Measurements from ENCODE around the gene LRMDA. TPM values are rescaled to one million over a fixed set of nuclear protein-coding genes. Genes with fewer than 3 reads are reported as not detected.

LRMDA gene
- total RNA-seq, 1 experiment from 2014 or later, result 0.10 TPM

DNA sequence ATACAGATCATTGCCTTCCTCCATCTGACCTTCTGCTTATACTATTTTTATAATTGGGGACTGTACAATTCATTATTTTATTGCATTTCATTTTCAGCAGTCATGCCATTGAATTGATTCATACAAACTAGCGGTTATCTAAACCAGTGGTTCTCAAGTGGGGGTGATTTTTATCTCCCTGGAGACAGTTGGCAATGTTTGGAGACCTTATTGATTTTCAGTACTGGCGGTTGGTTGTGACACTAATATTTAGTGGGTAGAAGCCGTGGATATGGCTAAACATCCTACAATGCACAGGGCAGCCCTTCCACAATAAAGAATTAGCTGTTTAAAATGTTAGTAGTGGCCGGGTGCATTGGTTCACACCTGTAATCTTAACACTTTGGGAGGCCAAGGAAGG, 765.9 kb downstream of the LRMDA start:
- no peak for DNase-seq (ENCODE audit: low spot score)

DNA sequence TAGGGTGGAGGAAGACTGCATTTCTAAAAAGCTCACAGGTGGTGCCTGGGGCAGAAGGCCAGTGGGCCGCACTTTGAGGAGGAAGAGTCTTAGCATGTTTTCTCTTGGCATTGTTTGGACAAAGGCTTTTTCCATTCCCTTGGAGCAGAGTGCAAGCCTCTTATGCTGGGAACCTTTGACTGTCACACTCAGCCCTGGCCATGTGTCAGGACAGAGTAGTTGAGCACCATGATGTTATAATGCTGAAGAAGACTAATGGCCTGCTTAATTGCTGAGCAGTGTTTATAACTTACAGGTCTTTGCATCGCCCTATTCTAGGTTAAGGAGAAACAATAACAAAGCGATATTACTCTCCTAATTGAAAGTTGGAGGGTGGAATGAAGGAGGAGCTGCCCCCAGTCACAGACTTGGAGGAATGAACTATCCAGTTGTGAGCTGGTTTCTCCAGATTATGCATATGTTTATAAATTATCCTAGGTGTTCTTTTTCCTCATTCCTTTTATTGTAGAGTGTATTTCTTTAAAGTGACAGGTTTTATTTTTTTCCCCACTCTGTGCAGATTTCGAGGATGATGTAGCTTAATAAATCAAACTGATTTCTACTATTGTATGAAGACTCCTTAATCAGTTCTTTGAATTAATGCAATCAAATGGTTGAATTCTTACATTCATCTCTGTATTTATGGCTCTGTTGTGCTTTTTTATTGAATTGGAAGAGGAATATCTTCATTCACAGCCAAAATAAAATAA, 767.0 kb downstream of the LRMDA start:
- DNase-seq (ENCODE audit: low spot score), result no peak

DNA sequence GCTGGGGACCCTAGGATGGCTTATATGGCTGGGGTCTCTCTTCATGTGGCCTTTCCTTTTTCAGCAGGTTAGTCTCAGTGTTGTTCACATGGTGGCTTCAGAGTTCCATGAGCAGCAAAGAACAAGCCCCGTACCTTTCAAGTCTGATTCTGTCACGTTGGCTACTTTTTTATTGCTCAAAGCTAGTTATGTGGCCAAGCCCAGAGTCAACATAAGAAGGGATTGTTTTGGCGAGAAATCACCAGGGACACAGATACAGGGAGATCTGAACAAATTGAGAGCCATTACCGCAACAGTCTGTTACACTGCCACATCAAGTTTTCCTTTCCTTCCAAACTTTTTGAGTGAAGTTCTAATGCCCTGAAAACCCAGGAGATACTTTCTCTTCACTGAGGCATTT, 770.5 kb downstream of the LRMDA start:
- no peak for DNase-seq (ENCODE audit: low spot score)

DNA sequence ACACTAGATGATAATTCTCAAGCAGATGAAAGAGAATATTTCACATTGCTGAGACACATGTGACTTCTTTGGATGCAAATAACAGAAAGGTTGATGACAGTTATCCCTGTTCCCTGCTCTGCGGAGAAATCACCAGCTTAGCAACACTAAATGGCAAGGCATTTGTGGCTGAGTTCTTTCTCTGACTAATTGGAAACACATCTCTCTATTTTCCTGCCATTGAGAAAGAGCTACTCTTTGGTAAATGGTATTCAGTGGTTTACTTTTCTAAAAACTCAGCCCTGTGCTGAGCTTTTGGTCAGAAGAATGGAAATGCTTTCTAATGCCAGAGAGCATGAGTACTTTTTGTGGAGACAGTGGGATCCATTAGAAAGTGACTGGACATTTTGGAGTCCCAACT, 771.4 kb downstream of the LRMDA start:
- no peak for DNase-seq (ENCODE audit: low spot score)

DNA sequence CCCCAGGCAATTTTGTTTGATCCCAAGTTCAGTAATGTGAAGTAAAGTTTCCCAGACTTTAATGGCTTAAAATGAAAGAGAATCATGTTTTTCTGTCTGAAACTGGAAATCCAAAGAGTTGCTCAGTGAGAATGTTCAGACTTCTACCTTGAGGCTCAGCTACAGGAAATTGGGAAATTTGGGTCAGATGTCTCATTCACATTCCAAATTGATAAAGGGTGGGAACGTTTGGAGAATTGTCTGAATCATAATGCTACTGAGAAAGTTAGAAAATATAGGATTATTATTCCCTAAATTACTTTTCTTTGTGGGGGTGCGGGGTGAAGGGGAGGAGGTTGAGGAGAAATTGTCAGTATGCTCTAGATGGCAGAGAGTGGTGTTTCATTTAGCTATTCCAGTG, 773.9 kb downstream of the LRMDA start:
- no peak for DNase-seq (ENCODE audit: low spot score)

DNA sequence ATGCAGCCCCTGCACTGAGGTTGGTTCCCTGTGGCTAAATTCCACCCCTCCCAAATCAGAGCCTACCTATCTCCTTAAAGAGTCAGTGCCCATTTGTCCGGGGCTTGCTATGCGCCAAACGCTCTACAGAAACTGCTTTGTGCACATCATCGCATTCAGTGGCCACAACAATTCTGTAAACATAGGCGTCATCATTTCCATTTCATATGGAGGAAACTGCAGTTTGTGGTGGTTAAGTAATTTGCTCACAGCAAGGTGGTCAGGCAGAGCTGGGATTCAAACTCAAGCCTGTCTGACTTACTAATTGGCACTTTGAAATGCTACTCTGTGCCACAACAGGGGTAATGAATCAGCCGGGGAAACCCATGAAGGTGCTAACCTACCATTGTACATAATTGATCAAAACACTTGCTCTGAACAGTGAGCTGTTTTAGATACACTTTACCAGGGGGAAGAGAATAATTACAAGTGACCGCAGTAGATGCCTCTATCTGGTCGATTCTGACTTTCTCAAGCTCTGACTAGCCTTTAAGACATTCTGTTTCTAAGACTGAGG, 775.5 kb downstream of the LRMDA start:
- DNase-seq (ENCODE audit: low spot score), result peak; percentile 83

DNA sequence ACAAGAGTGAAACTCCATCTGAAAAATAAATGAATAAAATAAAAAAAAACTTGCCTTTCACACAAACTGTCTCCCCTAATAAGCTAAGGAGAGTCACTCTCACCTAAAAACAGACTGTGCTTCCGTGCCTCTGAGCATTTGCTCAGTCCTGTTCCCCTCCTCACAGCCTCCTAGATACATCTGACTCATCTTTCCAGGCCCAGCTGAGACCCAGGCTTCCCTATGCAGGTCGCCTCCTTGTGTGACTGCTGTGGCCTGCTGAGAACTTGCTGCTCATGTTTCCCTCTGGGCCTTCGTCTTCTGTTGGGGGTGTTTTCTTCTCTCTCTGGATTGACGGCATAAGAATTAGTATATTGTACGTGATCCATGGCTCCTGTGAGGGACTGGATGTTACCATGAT, 777.7 kb downstream of the LRMDA start:
- no peak for DNase-seq (ENCODE audit: low spot score)

DNA sequence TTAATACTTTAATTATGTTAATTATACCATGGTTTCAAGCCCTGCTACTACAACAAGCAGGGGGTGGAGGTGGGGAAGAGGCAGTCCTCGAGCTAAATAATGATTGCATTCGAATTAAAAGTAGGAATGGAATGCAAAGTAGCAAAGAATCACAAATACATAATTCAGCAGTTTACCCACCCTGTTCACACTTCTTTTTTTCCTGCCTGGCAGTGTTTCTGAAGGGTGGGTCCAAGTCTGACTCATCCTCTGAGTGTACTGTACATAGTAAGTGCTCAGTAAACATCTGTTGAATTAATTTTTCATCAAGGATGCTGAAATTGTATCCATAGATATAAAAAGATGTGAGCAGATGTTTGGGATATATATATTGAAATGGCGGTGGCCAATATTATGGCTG, 778.8 kb downstream of the LRMDA start:
- DNase-seq (ENCODE audit: low spot score), result no peak

DNA sequence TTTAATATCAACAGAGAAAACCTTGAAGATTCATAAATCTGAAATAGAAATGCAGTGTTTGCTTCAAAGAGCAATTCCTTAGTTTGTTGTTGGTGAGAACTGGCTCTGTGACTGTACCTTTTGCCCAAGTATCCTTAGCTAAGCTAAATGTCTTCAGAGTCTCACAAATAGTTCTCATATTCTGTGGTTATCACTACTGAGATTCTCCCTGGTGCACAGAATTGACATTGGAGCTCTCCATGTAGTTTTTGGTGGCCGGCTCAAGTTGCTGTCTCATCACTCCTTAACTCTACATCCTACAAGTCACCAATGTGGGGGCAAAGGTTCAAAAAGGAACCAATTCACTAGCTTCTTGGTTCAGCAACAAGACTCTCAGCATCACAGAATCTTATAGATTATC, 780.3 kb downstream of the LRMDA start:
- DNase-seq (ENCODE audit: low spot score), result no peak

DNA sequence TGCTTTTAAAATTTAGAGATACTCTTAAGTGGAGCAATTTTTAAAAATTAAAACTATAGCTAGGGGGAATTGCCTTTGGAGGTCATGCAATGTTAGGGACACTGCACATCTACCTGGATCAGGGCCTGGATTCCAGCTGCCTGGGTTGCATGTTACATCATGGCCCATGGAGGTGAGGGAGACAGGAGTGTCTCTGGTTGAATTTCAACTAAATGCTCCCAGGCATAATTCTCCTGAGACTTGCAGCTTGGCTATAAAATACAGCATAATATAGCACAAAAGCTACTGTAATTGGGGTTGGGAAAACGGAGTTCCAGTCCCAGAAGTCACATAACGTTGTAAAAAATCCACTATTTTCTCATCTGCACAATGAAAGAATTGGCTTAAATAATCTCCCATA, 782.5 kb downstream of the LRMDA start:
- DNase-seq (ENCODE audit: low spot score), result no peak

DNA sequence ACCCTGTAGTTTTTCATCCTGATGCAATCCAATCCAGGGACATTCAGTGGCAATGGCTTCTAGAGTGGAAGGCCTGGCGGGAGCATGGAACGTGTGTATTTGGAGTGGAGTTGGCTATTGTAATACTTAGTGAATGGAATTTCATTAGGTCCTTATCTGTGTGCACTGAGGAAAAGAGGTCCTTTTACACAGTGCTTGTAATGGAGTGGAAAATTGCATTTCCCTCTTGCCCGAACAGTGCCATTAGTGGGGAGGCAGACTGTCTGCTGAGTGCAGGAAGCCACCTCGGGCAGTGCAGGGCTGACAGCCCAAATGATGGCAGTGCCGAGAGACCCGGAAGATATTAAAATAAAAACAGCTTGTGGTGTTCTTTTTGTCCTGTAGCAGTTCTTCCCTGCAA, 786.6 kb downstream of the LRMDA start:
- no peak for DNase-seq (ENCODE audit: low spot score)

DNA sequence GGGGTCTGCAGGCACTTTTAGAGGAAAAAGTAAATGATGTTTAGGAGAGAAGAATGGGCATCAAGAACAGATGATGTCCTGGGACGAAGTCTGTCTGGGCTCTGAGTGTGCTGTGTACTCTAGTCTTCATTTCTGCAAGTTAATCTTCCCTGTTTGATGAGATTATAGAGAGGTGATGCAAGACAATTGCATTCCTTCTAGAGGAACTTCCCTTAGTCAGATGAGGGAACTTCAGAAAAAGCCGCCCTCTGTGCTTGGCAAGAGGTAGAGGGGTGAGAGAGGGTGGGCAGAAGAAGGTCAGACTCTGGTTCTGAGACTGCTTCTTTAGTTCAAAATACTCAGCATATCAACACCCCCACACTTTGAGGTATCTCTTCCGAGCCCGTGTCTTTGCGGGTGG, 797.9 kb downstream of the LRMDA start:
- DNase-seq (ENCODE audit: low spot score), result no peak

DNA sequence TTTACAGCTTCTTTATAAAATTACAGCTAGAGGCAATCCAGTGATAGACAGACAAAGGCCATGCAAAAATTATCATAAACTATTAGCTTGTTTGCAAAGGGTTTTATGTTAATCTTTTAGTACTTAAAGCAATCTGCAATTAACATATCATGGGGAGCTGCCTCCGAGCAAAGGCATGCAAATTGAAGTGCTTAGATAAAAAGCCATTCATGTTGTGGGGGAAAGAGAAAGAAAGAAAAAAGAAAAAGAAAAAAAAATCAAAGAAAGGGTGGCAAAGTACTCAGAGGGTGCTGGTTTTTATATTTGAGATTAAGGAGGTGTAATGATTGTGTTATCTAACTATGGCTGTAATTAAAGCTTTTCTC, 799.5 kb downstream of the LRMDA start:
- DNase-seq (ENCODE audit: low spot score), result no peak

DNA sequence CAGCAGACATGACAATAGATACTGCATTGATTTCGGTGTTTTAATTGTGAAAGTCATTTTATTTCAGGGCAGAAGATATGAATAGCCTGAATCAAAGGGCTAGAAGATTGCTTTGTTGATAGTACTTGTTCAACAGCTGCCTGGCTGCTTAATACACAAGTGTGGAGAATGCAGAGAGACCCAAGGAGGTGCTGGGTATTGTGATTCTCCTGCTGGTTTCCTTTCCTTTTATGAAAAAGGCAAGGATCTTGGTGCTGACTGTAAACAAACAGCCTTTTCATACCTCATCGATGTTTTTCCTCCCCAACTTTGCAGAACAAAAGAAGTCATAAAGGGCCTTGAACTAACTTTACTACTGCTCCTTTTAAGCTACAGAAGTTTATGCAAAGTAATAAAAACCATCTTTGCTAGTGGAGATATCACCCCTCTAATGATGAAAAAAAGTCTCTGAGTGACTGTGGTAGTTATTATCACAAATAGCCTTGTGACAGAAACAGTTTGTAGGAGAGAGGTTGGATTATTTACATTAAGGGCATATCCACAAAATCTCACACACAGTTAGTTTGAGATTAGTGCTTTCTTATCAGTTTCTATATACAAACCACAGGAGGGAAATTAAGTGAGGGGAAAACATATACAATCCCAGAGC, 800.0 kb downstream of the LRMDA start:
- peak; percentile 13 for DNase-seq (ENCODE audit: low spot score)

DNA sequence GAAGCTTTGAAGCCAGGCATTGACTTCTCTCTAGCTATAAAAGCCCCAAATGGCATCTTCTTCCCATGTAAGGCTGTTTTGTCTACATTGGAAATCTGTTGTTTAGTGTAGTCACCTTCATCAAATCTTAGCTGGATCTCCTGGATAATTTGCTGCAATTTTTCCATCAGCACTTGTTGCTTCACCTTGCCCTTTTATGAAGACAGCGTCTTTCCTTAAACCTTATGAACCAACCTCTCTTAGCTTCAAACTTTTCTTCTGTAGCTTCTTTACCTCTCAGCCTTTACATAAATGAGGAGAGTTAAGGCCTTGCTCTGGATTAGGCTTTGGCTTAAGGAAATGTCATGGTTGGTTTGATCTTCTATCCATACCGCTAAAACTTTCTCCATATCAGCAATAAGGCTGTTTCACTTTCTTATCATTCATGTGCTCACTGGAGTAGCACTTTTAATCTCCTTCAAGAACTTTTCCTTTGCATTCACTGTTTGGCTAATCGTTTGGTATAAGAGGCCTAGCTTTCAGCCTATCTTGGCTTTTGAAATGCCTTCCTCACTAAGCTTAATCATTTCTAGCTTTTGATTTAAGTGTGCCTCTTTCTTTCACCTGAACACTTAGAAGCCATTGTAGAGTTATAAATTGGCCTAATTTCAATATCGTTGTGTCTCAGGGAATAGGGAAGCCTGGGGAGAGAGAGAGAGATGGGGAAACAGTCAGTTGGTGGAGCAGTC, 803.2 kb downstream of the LRMDA start:
- DNase-seq (ENCODE audit: low spot score), result no peak

DNA sequence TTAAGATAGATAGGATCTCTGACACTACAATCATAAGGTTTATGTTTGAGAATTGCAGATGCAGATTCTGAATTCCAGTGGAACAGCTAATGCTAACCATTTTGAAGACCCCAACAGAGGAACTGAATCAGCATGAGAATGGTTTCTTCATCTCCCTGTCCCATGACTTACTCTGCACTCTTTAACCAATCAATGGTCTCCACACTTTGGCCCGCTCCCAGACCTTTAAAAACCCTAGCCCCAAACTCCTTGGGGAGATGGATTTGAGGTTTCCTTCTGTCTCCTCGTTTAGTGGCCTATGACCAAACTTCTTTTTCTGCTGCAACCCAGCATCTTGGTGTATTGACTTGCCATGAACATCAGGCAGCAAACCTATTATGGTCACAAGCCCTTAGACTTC, 804.9 kb downstream of the LRMDA start:
- no peak for DNase-seq (ENCODE audit: low spot score)

DNA sequence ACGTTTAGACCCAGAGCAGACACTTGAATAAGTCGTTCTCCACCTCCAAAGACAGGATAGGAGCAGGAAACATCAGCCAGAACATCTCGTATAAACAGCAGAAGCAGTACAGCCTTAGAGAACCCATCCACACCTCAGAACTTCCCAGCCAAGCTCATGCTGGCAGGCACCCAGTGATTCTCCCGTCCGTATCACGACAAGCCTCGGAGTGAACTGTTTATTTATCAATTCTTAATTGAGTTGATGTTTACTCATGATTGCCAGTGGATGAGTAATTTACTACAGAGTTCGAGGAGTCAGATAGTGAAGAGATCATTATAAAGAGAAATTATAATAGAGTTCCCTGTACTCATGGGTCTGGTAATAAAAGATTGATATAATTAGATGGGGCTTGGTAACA, 811.5 kb downstream of the LRMDA start:
- no peak for DNase-seq (ENCODE audit: low spot score)

DNA sequence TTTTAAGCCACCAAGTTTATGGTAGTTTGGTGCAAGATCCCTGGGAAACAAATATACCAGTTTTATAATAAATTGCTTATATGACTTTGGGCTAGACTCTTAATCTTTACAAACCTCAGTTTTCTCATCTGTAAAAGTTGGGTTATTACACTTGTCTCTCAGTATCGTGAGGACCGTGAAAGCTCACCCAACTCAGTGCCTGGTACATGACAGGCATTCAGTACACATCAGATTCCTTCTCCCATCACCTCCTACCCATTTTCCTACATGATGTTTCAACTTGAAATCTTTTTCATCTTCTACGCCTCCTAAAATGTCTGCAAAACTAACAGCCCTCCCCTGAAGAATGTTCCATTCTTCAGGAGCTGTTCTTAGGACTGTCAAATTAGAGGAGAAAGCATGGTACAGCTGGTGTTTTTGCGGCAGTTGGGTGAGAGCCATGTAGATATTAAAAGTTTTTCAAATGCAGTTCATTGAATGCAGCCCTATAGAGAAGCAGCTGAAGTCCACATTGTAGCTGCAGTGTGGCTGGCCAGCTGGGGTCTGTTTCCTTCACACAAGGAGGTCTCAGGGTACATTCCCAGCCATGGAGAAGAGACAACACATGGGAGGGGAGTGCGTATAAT, 812.8 kb downstream of the LRMDA start:
- no peak for DNase-seq (ENCODE audit: low spot score)

DNA sequence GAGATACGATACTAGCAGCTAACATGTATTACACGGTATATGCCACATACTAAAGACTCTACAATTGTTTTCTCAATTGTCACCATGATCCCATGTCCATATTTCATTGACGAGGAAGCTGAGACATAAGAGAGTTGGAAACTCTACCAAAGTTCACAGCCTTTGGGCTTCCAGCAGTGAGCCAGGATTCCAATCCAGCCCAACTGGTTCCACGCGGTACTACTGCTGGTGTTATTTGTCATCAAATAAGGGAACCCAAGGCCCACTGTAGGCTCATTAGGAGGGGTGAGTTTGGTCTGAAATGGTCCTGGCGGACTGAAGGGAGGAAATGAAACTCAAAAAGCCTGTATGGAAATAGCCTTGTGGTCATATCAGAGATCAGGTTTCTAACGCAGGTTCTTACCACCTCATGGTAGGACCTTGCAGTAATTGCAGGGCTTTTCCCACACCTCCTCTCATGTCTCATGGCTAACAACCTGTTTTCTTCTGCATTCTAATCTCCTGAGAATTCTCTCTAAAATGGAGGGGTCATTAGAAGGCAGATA, 814.6 kb downstream of the LRMDA start:
- DNase-seq (ENCODE audit: low spot score), result no peak

DNA sequence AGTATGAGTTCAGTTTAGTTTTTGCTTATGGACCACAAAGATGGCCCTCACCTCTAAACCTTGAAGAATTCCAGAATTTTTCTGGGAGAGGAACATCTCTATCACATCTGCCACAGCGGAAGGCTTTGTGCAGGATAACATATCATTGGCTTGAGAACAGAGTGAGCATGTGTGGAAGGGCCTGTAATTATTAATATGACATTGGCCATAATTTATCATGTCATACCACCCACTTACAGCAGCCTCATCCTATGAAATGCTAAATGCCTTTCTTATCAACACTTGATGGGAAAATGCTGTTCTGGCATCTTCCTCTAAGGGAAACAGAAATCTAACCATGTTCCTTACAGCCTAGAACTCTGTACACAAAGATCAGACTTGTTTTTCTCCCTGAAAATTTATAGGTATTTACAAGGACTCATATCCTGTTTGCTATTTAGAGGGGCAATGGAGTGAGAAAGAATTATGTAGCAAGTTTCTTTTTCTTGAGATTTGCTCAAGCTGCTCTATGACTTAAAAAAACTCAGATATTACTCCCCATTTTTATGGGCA, 817.3 kb downstream of the LRMDA start:
- no peak for DNase-seq (ENCODE audit: low spot score)

DNA sequence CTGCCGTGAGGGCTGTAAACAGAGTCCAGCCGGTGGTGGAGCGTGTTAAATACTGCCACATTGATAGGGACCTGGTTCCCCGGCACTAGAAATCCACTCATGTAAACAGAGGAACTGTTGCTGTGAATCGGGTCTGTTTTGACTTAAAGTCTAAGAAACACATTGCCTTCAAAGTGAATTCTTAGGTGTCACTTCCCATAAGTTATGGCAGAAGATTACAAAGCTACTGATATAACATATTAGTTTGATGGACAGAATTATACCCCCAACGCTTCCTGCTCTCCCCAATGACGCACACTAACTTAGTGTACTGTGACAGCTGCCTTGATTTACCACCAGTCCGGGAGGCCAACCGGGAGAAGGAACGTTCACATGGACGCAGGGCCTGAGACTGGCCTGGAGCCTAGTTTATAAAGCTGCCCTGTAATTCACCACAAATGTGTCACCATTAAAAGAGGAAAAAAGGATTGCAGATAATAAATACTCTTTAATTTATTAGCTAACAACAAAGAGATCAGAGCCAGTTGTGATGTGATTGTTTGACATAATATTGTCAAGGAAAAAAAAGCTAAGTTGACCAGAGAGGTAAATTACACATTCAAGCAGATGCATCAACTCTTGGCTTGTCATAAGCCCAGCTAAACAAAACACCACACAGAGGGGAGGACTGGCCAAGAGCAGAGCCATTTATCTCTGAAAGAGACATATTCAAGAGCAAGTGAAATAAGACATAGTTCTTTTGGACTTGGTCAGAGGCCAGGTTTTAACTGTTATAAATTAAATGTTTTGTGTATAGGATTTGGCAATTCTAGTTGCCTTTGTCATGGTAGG, 820.6 kb downstream of the LRMDA start:
- no peak for DNase-seq (ENCODE audit: low spot score)
